H1 (cell line): Measurements from ENCODE around the gene RAB11A. TPM values are rescaled to one million over a fixed set of nuclear protein-coding genes. Genes with fewer than 3 reads are reported as not detected.

Experiments
- CTCF ChIA-PET: fragments of 300-600 bp; sonication (Branson Sonifier 250); formaldehyde crosslinking; loops from one replicate; lab custom pipeline; 2021; ENCODE audit not compliant: partially characterized antibody; lab: Charles Lee
- POLR2A ChIA-PET: fragments of 300-600 bp; sonication (Branson Sonifier 250); formaldehyde crosslinking; loops from one replicate; lab custom pipeline; 2021; ENCODE audit warnings: inconsistent platforms; ENCODE audit not compliant: partially characterized antibody; lab: Charles Lee
- DNase-seq, 2 experiments: peaks; one replicate each; pipeline versions ENCODE4 v3.0.0 to v3.0.0-alpha.2; 2010 to 2022; ENCODE audit warnings: low spot score in 2 of 2, low read depth in 1 of 2, mixed read lengths in 1 of 2
- FAIRE-seq: peaks from 2 replicates; lab custom pipeline; 2011; peaks lifted over from hg19 to GRCh38; lab: Jason Lieb, UNC
- H2AFZ ChIP-seq: 2 replicates; pipeline ENCODE4 v1.8.1; 2012; ENCODE audit warnings: low read length, inconsistent platforms
- H2AK5ac ChIP-seq: 2 replicates; pipeline ENCODE4 v1.6.1; 2013; ENCODE audit warnings: low read depth, low read length
- H2BK120ac ChIP-seq: replicated peaks from 2 replicates; pipeline ENCODE3; 2013; ENCODE audit warnings: low read depth, low read length, inconsistent platforms
- H2BK12ac ChIP-seq: 2 replicates; pipeline ENCODE4 v1.6.1; 2013; ENCODE audit warnings: low read depth, low read length
- H2BK15ac ChIP-seq: 2 replicates; pipeline ENCODE4 v1.6.1; 2013; ENCODE audit warnings: low read length
- H2BK20ac ChIP-seq: 2 replicates; pipeline ENCODE4 v1.6.1; 2013; ENCODE audit warnings: low read length
- H2BK5ac ChIP-seq: 2 replicates; pipeline ENCODE4 v1.6.1; 2013; ENCODE audit warnings: low read depth, low read length
- H3K14ac ChIP-seq: 2 replicates; pipeline ENCODE4 v1.6.1; 2013; ENCODE audit warnings: inconsistent platforms; ENCODE audit not compliant: insufficient read length
- H3K18ac ChIP-seq: 2 replicates; pipeline ENCODE4 v1.6.1; 2013; ENCODE audit warnings: low read length; ENCODE audit errors: extremely low read depth
- H3K23ac ChIP-seq: 2 replicates; pipeline ENCODE4 v1.6.1; 2013; ENCODE audit warnings: inconsistent platforms; ENCODE audit not compliant: insufficient read length
- H3K23me2 ChIP-seq: 2 replicates; pipeline ENCODE4 v1.6.1; 2013; ENCODE audit warnings: low read depth, low read length
- H3K27ac ChIP-seq: 2 replicates; pipeline ENCODE4 v1.6.1; 2011; ENCODE audit warnings: low read depth, low read length, inconsistent platforms
- H3K27me3 ChIP-seq, 4 experiments: replicated peaks in 1 of 4; 1 replicate in 1 of 4; 2 replicates in 3 of 4; pipeline versions ENCODE4 v1.6.1 to v1.8.1; 2011 to 2013; ENCODE audit warnings: low read length in 3 of 4, mild to moderate bottlenecking in 3 of 4, inconsistent platforms in 2 of 4, mixed read lengths in 2 of 4, moderate library complexity in 1 of 4; ENCODE audit not compliant: control insufficient read depth in 3 of 4, insufficient read depth in 3 of 4; ENCODE audit errors: extremely low read depth in 1 of 4
- H3K36me3 ChIP-seq, 4 experiments: 2 replicates each; pipeline versions ENCODE4 v1.6.1 to v1.8.1; 2011 to 2013; ENCODE audit warnings: mild to moderate bottlenecking in 4 of 4, low read length in 3 of 4, moderate library complexity in 2 of 4, control low read depth in 1 of 4, inconsistent platforms in 1 of 4; ENCODE audit not compliant: insufficient read depth in 4 of 4, control insufficient read depth in 2 of 4
- H3K4ac ChIP-seq: replicated peaks from 2 replicates; pipeline ENCODE3; 2013; ENCODE audit warnings: low read length, low read depth, mixed read lengths, inconsistent platforms; ENCODE audit not compliant: insufficient read length
- H3K4me1 ChIP-seq, 4 experiments: replicated peaks in 1 of 4; 1 replicate in 1 of 4; 2 replicates in 3 of 4; pipeline versions ENCODE4 v1.6.1 to v1.8.1; 2011 to 2013; ENCODE audit warnings: low read length in 3 of 4, inconsistent platforms in 2 of 4, mixed read lengths in 1 of 4; ENCODE audit not compliant: insufficient read depth in 4 of 4, control insufficient read depth in 3 of 4
- H3K4me2 ChIP-seq, 2 experiments: 2 replicates each; pipeline versions ENCODE4 v1.6.1 to v1.8.1; 2011 to 2013; ENCODE audit warnings: low read depth in 2 of 2, low read length in 2 of 2, control low read depth in 1 of 2, inconsistent platforms in 1 of 2, mild to moderate bottlenecking in 1 of 2; ENCODE audit not compliant: insufficient read depth in 1 of 2
- H3K4me3 ChIP-seq, 4 experiments: fragments of 200-600, 300-600 bp in 1 of 4; sonication (generic), shearing (Covaris generic), sonication (Bioruptor Twin) in 1 of 4; 2 replicates each; pipeline versions ENCODE4 v1.5.1 to v1.8.1; 2011 to 2016; ENCODE audit warnings: low read length in 4 of 4, low read depth in 3 of 4, control low read depth in 2 of 4, inconsistent platforms in 2 of 4, mild to moderate bottlenecking in 2 of 4, mixed read lengths in 1 of 4, moderate library complexity in 1 of 4; ENCODE audit not compliant: insufficient read depth in 2 of 4; ENCODE audit errors: extremely low read depth in 1 of 4
- H3K56ac ChIP-seq: replicated peaks from 2 replicates; pipeline ENCODE3; 2013; ENCODE audit warnings: low read depth, mild to moderate bottlenecking, mixed read lengths, low read length, inconsistent platforms; ENCODE audit not compliant: insufficient read length
- H3K79me1 ChIP-seq: 2 replicates; pipeline ENCODE4 v1.6.1; 2013; ENCODE audit warnings: low read depth, low read length, control low read depth
- H3K79me2 ChIP-seq, 2 experiments: 2 replicates each; pipeline versions ENCODE4 v1.6.1 to v1.8.1; 2012 to 2013; ENCODE audit warnings: low read length in 2 of 2, mild to moderate bottlenecking in 2 of 2, inconsistent platforms in 1 of 2; ENCODE audit not compliant: insufficient read depth in 2 of 2, control insufficient read depth in 1 of 2
- H3K9ac ChIP-seq, 4 experiments: replicated peaks in 1 of 4; 1 replicate in 1 of 4; 2 replicates in 3 of 4; pipeline versions ENCODE4 v1.6.1 to v1.8.1; 2011 to 2013; ENCODE audit warnings: low read depth in 3 of 4, low read length in 3 of 4, control low read depth in 2 of 4, mild to moderate bottlenecking in 2 of 4, moderate library complexity in 2 of 4, inconsistent platforms in 1 of 4; ENCODE audit errors: extremely low read depth in 1 of 4
- H3K9me3 ChIP-seq, 2 experiments: 2 replicates each; pipeline versions ENCODE4 v1.6.1 to v1.8.1; 2012 to 2013; ENCODE audit warnings: mild to moderate bottlenecking in 2 of 2, moderate library complexity in 2 of 2, control low read depth in 1 of 2, inconsistent platforms in 1 of 2, low read depth in 1 of 2, low read length in 1 of 2, mixed read lengths in 1 of 2; ENCODE audit not compliant: insufficient read depth in 2 of 2
- H4K20me1 ChIP-seq, 2 experiments: replicated peaks in 1 of 2; 2 replicates each; pipeline versions ENCODE3 to v1.8.1; 2011 to 2013; ENCODE audit warnings: inconsistent platforms in 2 of 2, low read length in 2 of 2, mild to moderate bottlenecking in 1 of 2; ENCODE audit not compliant: insufficient read depth in 2 of 2, control insufficient read depth in 1 of 2
- H4K5ac ChIP-seq: 2 replicates; pipeline ENCODE4 v1.6.1; 2013; ENCODE audit warnings: low read length, low read depth, mixed read lengths, inconsistent platforms; ENCODE audit not compliant: insufficient read length
- H4K8ac ChIP-seq: 2 replicates; pipeline ENCODE4 v1.8.0; 2013; ENCODE audit warnings: mild to moderate bottlenecking, moderate library complexity, low read length, inconsistent platforms; ENCODE audit not compliant: insufficient read depth; ENCODE audit errors: extremely low read depth
- H4K91ac ChIP-seq: replicated peaks from 2 replicates; pipeline ENCODE3; 2013; ENCODE audit warnings: low read length, mixed read lengths, inconsistent platforms; ENCODE audit not compliant: insufficient read length
- ASH2L ChIP-seq: fragments of 200-600, 300-600 bp; sonication (generic); IDR thresholded peaks from one replicate; pipeline ENCODE4 v1.7.1; 2017; ENCODE audit warnings: low read length
- ATF2 ChIP-seq: IDR thresholded peaks from 2 replicates; pipeline ENCODE4 v1.6.1; 2012; ENCODE audit warnings: low read length, inconsistent platforms
- BACH1 ChIP-seq: IDR thresholded peaks from 2 replicates; pipeline ENCODE4 v1.6.1; 2012; ENCODE audit warnings: low read length, improper control_type of control experiment
- BCL11A ChIP-seq, 2 experiments: IDR thresholded peaks; one replicate each; pipeline ENCODE4 v1.6.1; 2011; ENCODE audit warnings: low read depth in 2 of 2, low read length in 2 of 2, mild to moderate bottlenecking in 2 of 2
- BRCA1 ChIP-seq: IDR thresholded peaks from 2 replicates; pipeline ENCODE4 v1.6.1; 2012; ENCODE audit warnings: low read depth, low read length, improper control_type of control experiment
- CBX8 ChIP-seq: fragments of 300-800, 300-1000 bp; sonication (generic); IDR thresholded peaks from 2 replicates; pipeline ENCODE4 v1.7.1; 2016; ENCODE audit warnings: low read depth, low read length, borderline replicate concordance
- CHD1 ChIP-seq: IDR thresholded peaks from 2 replicates; pipeline ENCODE4 v1.6.1; 2012; ENCODE audit warnings: low read depth, low read length, improper control_type of control experiment
- CHD2 ChIP-seq: IDR thresholded peaks from 2 replicates; pipeline ENCODE4 v1.6.1; 2012; ENCODE audit warnings: low read length, improper control_type of control experiment
- CREB1 ChIP-seq: IDR thresholded peaks from 2 replicates; pipeline ENCODE4 v1.6.1; 2012; ENCODE audit warnings: inconsistent platforms
- EGR1 ChIP-seq: IDR thresholded peaks from 2 replicates; pipeline ENCODE4 v1.6.1; 2011; ENCODE audit warnings: low read depth, low read length, borderline replicate concordance
- KDM1A ChIP-seq: fragments of 200-600, 300-600 bp; sonication (generic); IDR thresholded peaks from 2 replicates; pipeline ENCODE4 v1.7.1; 2016; ENCODE audit warnings: mild to moderate bottlenecking, low read length, borderline replicate concordance
- SP2 ChIP-seq: IDR thresholded peaks from 2 replicates; pipeline ENCODE4 v1.6.1; 2012; ENCODE audit warnings: mild to moderate bottlenecking, low read length, inconsistent platforms
- SRF ChIP-seq: IDR thresholded peaks from 2 replicates; pipeline ENCODE4 v1.6.1; 2011; ENCODE audit warnings: mild to moderate bottlenecking, low read depth, low read length, moderate library complexity
- SUZ12 ChIP-seq: fragments of 200-600 bp; sonication (generic); IDR thresholded peaks from 2 replicates; pipeline ENCODE4 v1.6.1; 2012; ENCODE audit warnings: mild to moderate bottlenecking, inconsistent platforms, low read length, moderate library complexity, mixed read lengths
- TBP ChIP-seq: IDR thresholded peaks from 2 replicates; pipeline ENCODE4 v1.6.1; 2011; ENCODE audit warnings: low read depth, low read length, improper control_type of control experiment
- WGBS, 2 experiments: shearing (Covaris generic) in 1 of 2; methylation state at CpG; one replicate each; pipeline versions ENCODE4 v1.1.6 to v1.1.7; 2013 to 2015; ENCODE audit warnings: low lambda C conversion rate in 2 of 2, mixed read lengths in 2 of 2, inconsistent platforms in 1 of 2, low coverage in 1 of 2, missing lambda C conversion rate in 1 of 2; ENCODE audit not compliant: insufficient replicate concordance in 2 of 2, insufficient coverage in 1 of 2, insufficient read length in 1 of 2; ENCODE audit errors: extremely low coverage in 1 of 2, missing lambda C conversion rate in 1 of 2; 5-methylcytosine and 5-hydroxymethylcytosine counted together
- polyA plus RNA-seq, 7 experiments: library from polyadenylated mRNA; depleted of rRNA in 3 of 7; stranded (reverse) in 5 of 7; unstranded in 2 of 7; fragments of >200 nt in 5 of 7; fragments of 200-250 nt in 2 of 7; gene quantifications; 1 replicate in 5 of 7; 2 replicates in 1 of 7; 4 replicates in 1 of 7; pipeline versions ENCODE4 v1.2.1 to v1.2.3, GENCODE V29; 2011 to 2013; ENCODE audit warnings: missing spikeins in 2 of 7, mixed read lengths in 2 of 7
- total RNA-seq: library from RNA; stranded (reverse); fragmentation: NEBNext Ultra II Directional; extraction: Animal tissue kit (Norgen Biotek cat#: 25700); gene quantifications from 2 replicates; pipeline ENCODE4 v1.2.1, GENCODE V29; 2021

Gene RAB11A
- total and polyA plus RNA-seq, 2 of the 8 experiments (the other 6 are each of a cell fraction or from before 2014, with no cell fraction given), result 211 to 254 TPM

DNA sequence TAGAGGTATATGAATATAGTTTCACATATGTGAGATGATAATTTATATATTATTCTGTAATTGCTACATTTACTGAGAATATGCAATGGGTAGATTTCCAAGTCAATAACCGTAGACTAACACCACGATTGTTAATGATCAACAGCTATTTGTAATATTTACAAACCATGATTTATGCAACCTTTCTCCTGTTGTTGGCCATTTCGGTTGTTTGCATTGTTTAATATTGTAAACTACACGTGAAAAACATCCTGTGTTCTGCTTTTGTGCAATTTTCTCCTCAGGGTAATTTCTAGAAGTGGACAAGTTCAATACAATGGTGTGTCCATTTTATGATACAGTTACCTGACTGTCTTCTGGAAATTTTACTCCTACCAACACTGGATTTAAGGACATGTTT, 29.3 kb upstream of the RAB11A start:
- ChIA-PET CTCF (interaction anchor here (1.0 to 10.6 kb wide), 3 partner anchors 17 to 199 kb away, joined by 4 to 134 read pairs (median 35); no protein-coding TSS in a partner anchor), POLR2A (no interaction called here)
- Histone ChIP-seq H2BK15ac (no peak overlapping the region), H2AK5ac (no peak overlapping the region), H3K79me1 (no peaks in the 10 kb centered on the region), H4K8ac (no peak overlapping the region), H2BK12ac (no peak overlapping the region), H3K9ac (no peak overlapping the region), H3K27ac (no peak overlapping the region), H2BK5ac (no peak overlapping the region), H4K5ac (no peak overlapping the region), H3K4me3 (no peak overlapping the region), H3K18ac (no peak overlapping the region), H3K4me1 (no peaks in the 10 kb centered on the region), H3K14ac (no peak overlapping the region), H3K36me3 (no peaks in the 10 kb centered on the region), H2AFZ (no peak overlapping the region), H3K56ac (no peak overlapping the region), H3K27me3 (no peaks in the 10 kb centered on the region), H4K91ac (no peak overlapping the region), H3K23ac (no peak overlapping the region), H3K79me2 (no peaks in the 10 kb centered on the region), H4K20me1 (no peaks in the 10 kb centered on the region), H3K4ac (no peak overlapping the region), H3K9me3 (no peaks in the 10 kb centered on the region), H2BK20ac (no peak overlapping the region), H2BK120ac (no peak overlapping the region), H3K4me2 (no peak overlapping the region), H3K23me2 (no peaks in the 10 kb centered on the region)
- FAIRE-seq, result no peak
- 93% methylated on average over 4 of the region's 4 CpGs; no CpG with 5 or more reads in 1 of the 2 experiments for WGBS, 2 experiments
- DNase-seq, result no peak
- no peak for TF ChIP-seq BCL11A (IDR thresholded peaks at IDR 0.05; ENCODE audit: low read depth in 2 of 2, low read length in 2 of 2)
- no peak for TF ChIP-seq KDM1A
- no peak for TF ChIP-seq BACH1
- TF ChIP-seq CBX8, result no peak
- no peak for TF ChIP-seq BRCA1
- TF ChIP-seq ATF2, result no peak
- no peak for TF ChIP-seq ASH2L
- no peak for TF ChIP-seq CHD2
- no peak for TF ChIP-seq TBP
- TF ChIP-seq SP2, result no peak
- no peak for TF ChIP-seq SRF
- no peak for TF ChIP-seq SUZ12
- TF ChIP-seq EGR1, result no peak
- no peak for TF ChIP-seq CREB1
- TF ChIP-seq CHD1, result no peak
